Endothelial cell of umbilical vein (primary cell): ENCODE results near the gene CCL16.

Experiments used
- EZH2 ChIP-seq: IDR thresholded peaks from 2 replicates; pipeline ENCODE4 v1.6.1; 2012; ENCODE audit warnings: borderline replicate concordance, low read depth, mild to moderate bottlenecking, moderate library complexity, low read length, inconsistent platforms; ENCODE audit not compliant: severe bottlenecking
- FOS ChIP-seq: IDR thresholded peaks from 2 replicates; pipeline ENCODE4 v1.6.1; 2011; ENCODE audit warnings: mild to moderate bottlenecking, low read length, moderate library complexity, borderline replicate concordance; ENCODE audit not compliant: insufficient read depth
- POLR2AphosphoS5 ChIP-seq: IDR thresholded peaks from 2 replicates; pipeline ENCODE4 v1.6.1; 2012; ENCODE audit warnings: low read depth, mild to moderate bottlenecking, control low read depth, low read length, moderate library complexity; ENCODE audit not compliant: insufficient read depth
- TF ChIP-seq, protein P1 (sequence below), 2 donors: IDR thresholded peaks; 1 replicate in 1 of 2; 2 replicates in 1 of 2; pipeline ENCODE4 v1.5.1; 2011; ENCODE audit warnings: low read length in 2 of 2, mild to moderate bottlenecking in 2 of 2, moderate library complexity in 2 of 2, control low read depth in 1 of 2, inconsistent platforms in 1 of 2, low read depth in 1 of 2; ENCODE audit not compliant: insufficient read depth in 1 of 2; ENCODE audit errors: extremely low read depth in 1 of 2

DNA sequence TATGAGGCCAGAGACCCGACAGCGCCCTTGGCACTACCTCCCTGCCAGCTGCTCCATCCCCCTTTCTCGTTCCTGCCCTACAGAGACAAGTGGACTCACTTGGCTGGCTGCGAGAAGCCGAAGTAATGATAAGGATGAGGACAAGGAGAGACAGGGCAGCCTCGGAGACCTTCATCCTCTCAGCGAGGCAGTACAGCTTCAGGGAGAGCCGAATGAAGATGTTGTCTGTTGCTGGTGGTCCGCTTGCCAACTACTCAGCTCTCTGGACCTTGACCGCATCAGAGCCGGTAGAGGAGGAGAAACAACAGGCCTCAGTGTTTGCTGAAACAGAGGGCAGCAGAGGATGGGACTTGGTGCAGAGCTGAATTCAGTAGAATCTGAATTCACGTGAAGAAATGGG lies at the start of gene CCL16:
- TF ChIP-seq, protein P1, sequence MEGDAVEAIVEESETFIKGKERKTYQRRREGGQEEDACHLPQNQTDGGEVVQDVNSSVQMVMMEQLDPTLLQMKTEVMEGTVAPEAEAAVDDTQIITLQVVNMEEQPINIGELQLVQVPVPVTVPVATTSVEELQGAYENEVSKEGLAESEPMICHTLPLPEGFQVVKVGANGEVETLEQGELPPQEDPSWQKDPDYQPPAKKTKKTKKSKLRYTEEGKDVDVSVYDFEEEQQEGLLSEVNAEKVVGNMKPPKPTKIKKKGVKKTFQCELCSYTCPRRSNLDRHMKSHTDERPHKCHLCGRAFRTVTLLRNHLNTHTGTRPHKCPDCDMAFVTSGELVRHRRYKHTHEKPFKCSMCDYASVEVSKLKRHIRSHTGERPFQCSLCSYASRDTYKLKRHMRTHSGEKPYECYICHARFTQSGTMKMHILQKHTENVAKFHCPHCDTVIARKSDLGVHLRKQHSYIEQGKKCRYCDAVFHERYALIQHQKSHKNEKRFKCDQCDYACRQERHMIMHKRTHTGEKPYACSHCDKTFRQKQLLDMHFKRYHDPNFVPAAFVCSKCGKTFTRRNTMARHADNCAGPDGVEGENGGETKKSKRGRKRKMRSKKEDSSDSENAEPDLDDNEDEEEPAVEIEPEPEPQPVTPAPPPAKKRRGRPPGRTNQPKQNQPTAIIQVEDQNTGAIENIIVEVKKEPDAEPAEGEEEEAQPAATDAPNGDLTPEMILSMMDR (IDR thresholded peaks at IDR 0.05; ENCODE audit: extremely low read depth in 1 of 2, insufficient read depth in 1 of 2, low read depth in 1 of 2, low read length in 2 of 2): no peak
- no peak for TF ChIP-seq FOS
- TF ChIP-seq POLR2AphosphoS5: no peak
- TF ChIP-seq EZH2: no peak
